SK-N-SH treated with all-trans-retinoic acid at 6 μM for 48 hours (cell line): Measurements from ENCODE around the gene METTL1.

Experiments
- CSDC2 ChIP-seq: fragments of 250-450 bp; sonication (Bioruptor Pico); IDR thresholded peaks from 2 replicates; pipeline ENCODE4 v1.5.0; 2020; ENCODE audit warnings: mild to moderate bottlenecking, moderate library complexity
- GLIS3 ChIP-seq: fragments of 250-450 bp; sonication (Bioruptor Pico); IDR thresholded peaks from 2 replicates; pipeline ENCODE4 v1.5.0; 2020; ENCODE audit warnings: mild to moderate bottlenecking, moderate library complexity
- SNAI2 ChIP-seq: fragments of 250-450 bp; sonication (Bioruptor Pico); IDR thresholded peaks from 2 replicates; pipeline ENCODE4 v1.5.0; 2020; ENCODE audit warnings: mild to moderate bottlenecking, moderate library complexity
- ZNF8 ChIP-seq: fragments of 450-650 bp; formaldehyde crosslinking; IDR thresholded peaks from 2 replicates; pipeline ENCODE4 v1.5.0; 2020; ENCODE audit warnings: mild to moderate bottlenecking, moderate library complexity
- TF ChIP-seq, protein P1 (sequence below): fragments of 250-450 bp; sonication (Bioruptor Pico); IDR thresholded peaks from 2 replicates; pipeline ENCODE4 v1.5.1; 2020; ENCODE audit warnings: low read depth, mild to moderate bottlenecking, moderate library complexity

- TF ChIP-seq SNAI2, result no peak
- no peak for TF ChIP-seq GLIS3
- TF ChIP-seq, protein P1, sequence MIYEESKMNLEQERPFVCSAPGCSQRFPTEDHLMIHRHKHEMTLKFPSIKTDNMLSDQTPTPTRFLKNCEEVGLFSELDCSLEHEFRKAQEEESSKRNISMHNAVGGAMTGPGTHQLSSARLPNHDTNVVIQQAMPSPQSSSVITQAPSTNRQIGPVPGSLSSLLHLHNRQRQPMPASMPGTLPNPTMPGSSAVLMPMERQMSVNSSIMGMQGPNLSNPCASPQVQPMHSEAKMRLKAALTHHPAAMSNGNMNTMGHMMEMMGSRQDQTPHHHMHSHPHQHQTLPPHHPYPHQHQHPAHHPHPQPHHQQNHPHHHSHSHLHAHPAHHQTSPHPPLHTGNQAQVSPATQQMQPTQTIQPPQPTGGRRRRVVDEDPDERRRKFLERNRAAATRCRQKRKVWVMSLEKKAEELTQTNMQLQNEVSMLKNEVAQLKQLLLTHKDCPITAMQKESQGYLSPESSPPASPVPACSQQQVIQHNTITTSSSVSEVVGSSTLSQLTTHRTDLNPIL (CRISPR knock-in tag), result no peak
- no peak for TF ChIP-seq CSDC2 (CRISPR knock-in tag)
- no peak for TF ChIP-seq ZNF8 (CRISPR knock-in tag)
Measured at GRCh38 chr12:57733928-57734327, 38.0 kb downstream of the METTL1 start.
